ENCODE measurements around the gene GOT2. TPM values are rescaled to one million over a fixed set of nuclear protein-coding genes. Genes with fewer than 3 reads are reported as not detected.
"Not testable (repeated sequence)": the region's sequence is repeated elsewhere in the genome, so short reads cannot be mapped to it uniquely, and the experiment has no call there.

The GOT2 gene
- total RNA-seq: 100 to 1,000 TPM in 2 of 8 experiments, 10 to 100 TPM in 6; 63.0 to 116 (median 76.8) TPM

DNA sequence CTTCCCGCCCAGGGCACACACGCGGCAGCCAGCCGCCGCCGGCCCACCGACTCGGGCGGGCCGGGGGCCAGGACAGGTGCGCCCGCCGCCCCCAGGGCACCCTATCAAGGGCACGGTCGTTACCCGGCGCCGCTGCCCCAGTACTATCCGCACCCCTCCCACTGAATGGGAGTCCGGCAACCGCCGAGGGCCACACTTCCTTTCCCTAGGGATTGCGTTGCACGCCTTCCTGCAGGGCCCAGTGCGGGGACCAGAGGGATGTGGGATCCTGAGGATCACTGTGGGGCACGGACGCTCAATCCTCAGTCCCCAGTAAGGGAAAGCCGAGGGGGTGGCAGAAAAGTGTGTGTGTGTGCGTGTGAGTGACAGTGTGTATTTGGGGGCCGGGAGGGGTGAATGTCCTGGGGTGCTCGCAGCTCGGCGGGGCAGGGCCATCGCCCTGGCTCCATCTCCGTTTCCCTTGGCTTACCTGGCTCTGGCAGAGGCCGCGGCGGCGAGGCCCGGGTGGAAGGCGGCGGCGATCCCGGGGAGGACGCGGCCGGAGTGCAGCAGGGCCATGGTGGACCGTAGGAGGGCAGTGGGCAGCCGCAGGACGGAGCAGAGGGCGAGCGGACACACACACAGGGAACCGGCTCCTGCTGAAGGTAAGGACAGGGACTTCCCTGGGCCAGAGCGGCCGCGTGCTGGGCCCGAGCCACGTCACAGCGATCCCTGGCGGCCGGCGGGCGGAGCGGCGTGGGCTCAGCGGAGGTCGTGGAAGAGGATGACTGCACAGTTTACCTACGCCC, at the start of gene GOT2:
Gene GOT2 (minus strand): TSS at position 646 of the 788 bp plus-strand sequence. CDS start 88 bp downstream, at position 558.
- WGBS, 10 experiments: 0% methylated on average over 1 of the region's 68 CpGs; no CpG with 5 or more reads in 8 of the 10 experiments
- Histone ChIP-seq H3K27ac (peak within 1 kb of the TSS; percentile 70 to 73), H3K4me3 (peak within 1 kb of the TSS; percentile 68 to 90 (median 81)), H3K4me1 (replicated peaks in 1 of 2) (peaks cover 8 to 9% of the 10 kb centered on the region in 2 donors)
- in situ Hi-C loops (cut with MboI; ENCODE audit: low pct_unique_long_range_greater_than_20kb in 2 of 9, low sequenced_read_pairs in 9 of 9, unreplicated experiment in 9 of 9): no loop called here
- ATAC-seq (replicated peaks in 6 of 8): peak; percentile 94 to 97 (median 96)

- ATAC-seq (replicated peaks in 6 of 8); H3K4me3 ChIP-seq; H3K27ac ChIP-seq; H3K4me1 ChIP-seq (replicated peaks in 1 of 2); in situ Hi-C loops (cut with MboI; ENCODE audit: low pct_unique_long_range_greater_than_20kb in 2 of 9, low sequenced_read_pairs in 9 of 9, unreplicated experiment in 9 of 9): not testable (repeated sequence)
- 40 to 100% (median 90%) methylated on average over 1 of the region's 1 CpG; no CpG with 5 or more reads in 6 of the 10 experiments for WGBS, 10 experiments
Measured at GRCh38 chr16:58779291-58779690, 45.2 kb upstream of the GOT2 start.

DNA sequence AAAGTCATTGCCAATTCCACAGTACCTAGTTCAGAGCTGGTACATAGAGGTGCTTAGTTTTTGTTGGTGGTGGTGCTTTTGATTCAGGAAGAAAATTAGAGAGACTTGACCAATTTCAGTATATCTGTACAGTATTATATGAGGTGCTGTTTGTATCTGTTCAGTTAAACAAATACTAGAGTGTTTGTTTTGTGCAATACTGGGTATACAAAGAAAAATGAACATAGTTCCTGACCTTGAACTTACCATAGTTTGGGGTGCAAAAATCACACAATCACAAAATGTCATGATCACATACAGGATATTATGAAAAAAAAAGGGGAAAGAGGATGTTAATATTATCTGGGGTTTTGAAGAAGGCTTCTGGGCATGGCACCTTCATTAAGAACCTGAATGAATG, 39.8 kb upstream of the GOT2 start:
- Histone ChIP-seq H3K4me1 (replicated peaks in 1 of 2) (no peaks in the 10 kb centered on the region), H3K27ac (no peak overlapping the region), H3K4me3 (no peak overlapping the region)
- no peak for ATAC-seq (replicated peaks in 6 of 8)
- in situ Hi-C loops (cut with MboI; ENCODE audit: low pct_unique_long_range_greater_than_20kb in 2 of 9, low sequenced_read_pairs in 9 of 9, unreplicated experiment in 9 of 9): no loop called here

DNA sequence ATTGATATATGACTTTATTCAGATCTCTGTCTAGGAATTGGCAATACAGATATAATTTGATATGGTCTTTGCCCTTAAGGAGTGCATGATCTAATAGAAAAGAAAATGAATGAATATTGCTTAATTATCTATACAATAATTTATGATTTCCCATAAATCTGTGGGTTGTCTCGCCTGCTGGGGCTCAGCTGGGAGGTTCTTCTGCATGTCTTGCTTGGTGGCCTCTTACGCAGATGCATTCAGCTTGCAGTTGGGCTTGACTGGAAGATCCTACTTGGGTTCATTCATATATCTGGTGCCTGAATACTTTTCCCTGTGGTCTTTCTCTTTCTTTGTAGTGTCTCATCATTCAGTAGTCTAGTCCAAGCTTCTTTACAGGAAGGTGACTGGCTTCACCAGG, 34.0 kb upstream of the GOT2 start:
- Histone ChIP-seq H3K4me1 (replicated peaks in 1 of 2) (no peaks in the 10 kb centered on the region), H3K4me3 (no peak overlapping the region), H3K27ac (no peak overlapping the region)
- in situ Hi-C loops (cut with MboI; ENCODE audit: low pct_unique_long_range_greater_than_20kb in 2 of 9, low sequenced_read_pairs in 9 of 9, unreplicated experiment in 9 of 9): no loop called here
- WGBS, 10 experiments: 40 to 100% (median 63%) methylated on average over 1 to 2 of the region's 2 CpGs; no CpG with 5 or more reads in 2 of the 10 experiments
- no peak for ATAC-seq (replicated peaks in 6 of 8)

- ATAC-seq (replicated peaks in 6 of 8): no peak
- Histone ChIP-seq H3K4me3 (no peak overlapping the region), H3K27ac (no peak overlapping the region), H3K4me1 (replicated peaks in 1 of 2) (no peaks in the 10 kb centered on the region)
- in situ Hi-C loops (cut with MboI; ENCODE audit: low pct_unique_long_range_greater_than_20kb in 2 of 9, low sequenced_read_pairs in 9 of 9, unreplicated experiment in 9 of 9): no loop called here
- WGBS, 10 experiments: 0 to 100% (median 75%) methylated on average over 1 to 2 of the region's 2 CpGs; no CpG with 5 or more reads in 1 of the 10 experiments
Measured at GRCh38 chr16:58767581-58767980, 33.5 kb upstream of the GOT2 start.

DNA sequence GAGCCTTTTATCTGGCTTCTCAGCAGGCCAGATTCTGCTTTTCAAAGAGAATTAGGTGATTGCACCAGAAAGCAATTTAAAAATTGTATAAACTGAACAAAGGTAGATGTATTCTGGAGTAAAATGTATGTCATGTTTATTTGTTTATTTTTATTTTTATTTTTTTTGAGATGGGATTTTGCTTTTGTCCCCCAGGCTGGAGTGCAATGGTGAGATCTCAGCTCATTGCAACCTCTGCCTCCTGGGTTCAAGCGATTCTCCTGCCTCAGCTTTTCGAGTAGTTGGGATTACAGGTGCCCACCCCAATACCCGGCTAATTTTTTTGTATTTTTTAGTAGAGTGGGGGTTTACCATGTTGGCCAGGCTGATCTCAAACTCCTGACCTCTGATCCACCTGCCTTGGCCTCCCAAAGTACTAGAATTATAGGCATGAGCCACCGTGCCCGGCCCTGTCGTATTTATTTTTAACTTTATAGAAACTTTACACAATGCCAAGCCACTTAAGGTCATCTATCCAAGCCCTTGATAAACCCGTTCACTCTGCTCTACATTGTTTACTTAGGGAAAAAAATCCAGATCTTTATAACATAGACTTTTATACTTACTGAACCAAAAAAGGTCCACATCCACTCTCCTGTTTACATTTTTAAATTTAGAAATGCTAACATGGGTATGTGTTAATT, 22.7 kb upstream of the GOT2 start:
- Histone ChIP-seq H3K4me3 (no peak overlapping the region), H3K4me1 (replicated peaks in 1 of 2) (no peaks in the 10 kb centered on the region), H3K27ac (no peak overlapping the region)
- WGBS, 10 experiments: 18 to 74% (median 62%) methylated on average over 3 to 7 of the region's 7 CpGs; no CpG with 5 or more reads in 1 of the 10 experiments
- no peak for ATAC-seq (replicated peaks in 6 of 8)
- in situ Hi-C loops (cut with MboI; ENCODE audit: low pct_unique_long_range_greater_than_20kb in 2 of 9, low sequenced_read_pairs in 9 of 9, unreplicated experiment in 9 of 9): no loop called here

GRCh38 chr16:58755989-58756649, 22.0 kb upstream of the GOT2 start:
- WGBS, 10 experiments: 14 to 87% (median 62%) methylated on average over 2 to 7 of the region's 17 CpGs; no CpG with 5 or more reads in 2 of the 10 experiments
- in situ Hi-C loops (cut with MboI; ENCODE audit: low pct_unique_long_range_greater_than_20kb in 2 of 9, low sequenced_read_pairs in 9 of 9, unreplicated experiment in 9 of 9): no loop called here
- no peak overlapping the region for H3K4me3 ChIP-seq

DNA sequence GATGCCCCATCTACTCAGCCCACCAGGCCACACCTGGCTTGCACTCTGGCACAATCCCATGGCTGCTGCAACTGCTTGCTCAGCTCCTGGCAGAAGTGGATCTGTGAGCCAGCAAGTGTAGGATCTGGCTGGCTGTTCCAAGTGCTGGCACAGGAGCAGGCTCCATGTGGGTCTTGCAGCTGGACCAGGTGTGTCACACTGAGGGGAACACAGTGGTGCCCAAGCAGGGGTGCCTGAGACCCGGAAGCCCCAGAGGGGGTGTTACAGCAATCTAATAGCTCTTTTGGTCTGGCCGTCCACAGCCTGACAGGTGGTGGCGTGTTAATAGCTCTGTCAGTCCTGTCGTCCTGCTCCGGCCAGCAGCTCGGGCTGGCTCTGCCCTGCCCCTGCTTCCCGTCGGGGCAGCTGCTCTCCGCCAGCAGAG, 19.6 kb upstream of the GOT2 start:
- H3K27ac ChIP-seq: no peak overlapping the region
- H3K4me3 ChIP-seq: no peak overlapping the region
- in situ Hi-C loops (cut with MboI; ENCODE audit: low pct_unique_long_range_greater_than_20kb in 2 of 9, low sequenced_read_pairs in 9 of 9, unreplicated experiment in 9 of 9): no loop called here
- no peak for ATAC-seq (replicated peaks in 6 of 8)
- H3K4me1 ChIP-seq (replicated peaks in 1 of 2): no peaks in the 10 kb centered on the region
- WGBS, 10 experiments: 35 to 90% (median 55%) methylated on average over 2 to 6 of the region's 9 CpGs; no CpG with 5 or more reads in 5 of the 10 experiments

More at GRCh38 chr16:58755989-58756649, 22.0 kb upstream of the GOT2 start:
- Histone ChIP-seq H3K4me1 (replicated peaks in 1 of 2) (no peaks in the 10 kb centered on the region), H3K27ac (no peak overlapping the region)
- peak; percentile 89 to 99 (median 98) for ATAC-seq (replicated peaks in 6 of 8)

- 40 to 100% (median 85%) methylated on average over 1 to 6 of the region's 7 CpGs; no CpG with 5 or more reads in 1 of the 10 experiments for WGBS, 10 experiments
- H3K27ac ChIP-seq: no peak overlapping the region
- in situ Hi-C loops (cut with MboI; ENCODE audit: low pct_unique_long_range_greater_than_20kb in 2 of 9, low sequenced_read_pairs in 9 of 9, unreplicated experiment in 9 of 9): no loop called here
- H3K4me3 ChIP-seq: no peak overlapping the region
- ATAC-seq (replicated peaks in 6 of 8): no peak
- no peaks in the 10 kb centered on the region for H3K4me1 ChIP-seq (replicated peaks in 1 of 2)
Measured at GRCh38 chr16:58744497-58744896, 10.4 kb upstream of the GOT2 start.

- no peak for ATAC-seq (replicated peaks in 6 of 8)
- H3K4me3 ChIP-seq: no peak overlapping the region
- no peak overlapping the region for H3K27ac ChIP-seq
- no peaks in the 10 kb centered on the region for H3K4me1 ChIP-seq (replicated peaks in 1 of 2)
- in situ Hi-C loops (cut with MboI; ENCODE audit: low pct_unique_long_range_greater_than_20kb in 2 of 9, low sequenced_read_pairs in 9 of 9, unreplicated experiment in 9 of 9): no loop called here
Measured at GRCh38 chr16:58741976-58742375, 7.9 kb upstream of the GOT2 start.

- no peak overlapping the region for H3K4me3 ChIP-seq
- in situ Hi-C loops (cut with MboI; ENCODE audit: low pct_unique_long_range_greater_than_20kb in 2 of 9, low sequenced_read_pairs in 9 of 9, unreplicated experiment in 9 of 9): no loop called here
- no peak overlapping the region for H3K27ac ChIP-seq
- ATAC-seq (replicated peaks in 6 of 8): no peak
- no peaks in the 10 kb centered on the region for H3K4me1 ChIP-seq (replicated peaks in 1 of 2)
- WGBS, 10 experiments: 25 to 100% (median 85%) methylated on average over 1 to 3 of the region's 3 CpGs; no CpG with 5 or more reads in 3 of the 10 experiments
Measured at GRCh38 chr16:58741166-58741565, 7.0 kb upstream of the GOT2 start.

DNA sequence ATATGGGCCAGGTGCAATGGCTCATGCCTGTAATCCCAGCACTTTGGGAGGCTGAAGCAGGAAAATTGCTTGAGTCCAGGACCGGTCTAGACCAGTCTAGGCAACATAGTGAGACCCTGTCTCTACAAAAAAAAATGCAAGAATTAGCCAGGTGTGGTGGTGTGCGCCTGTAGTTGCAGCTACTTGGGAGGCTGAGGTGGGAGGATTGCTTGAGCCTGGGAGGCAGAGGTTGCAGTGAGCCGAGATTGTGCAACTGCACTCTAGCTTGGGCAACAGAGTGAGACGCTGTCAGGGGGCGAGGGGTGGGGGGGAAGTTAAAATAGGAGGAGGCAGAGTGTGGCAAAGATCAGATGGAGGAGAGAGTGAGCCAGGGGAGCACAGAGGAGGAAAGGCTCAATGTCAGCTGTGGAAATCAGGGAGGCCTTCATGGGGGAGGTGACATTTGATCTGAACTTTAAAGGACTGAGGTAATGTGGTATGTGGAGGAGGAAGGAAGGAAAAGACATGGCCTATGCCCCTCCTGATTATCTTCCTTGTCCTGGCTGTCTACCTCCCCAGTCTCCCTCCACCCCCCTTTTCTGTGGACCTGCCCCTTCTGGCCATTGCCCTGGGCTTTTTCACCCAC, 4.7 kb upstream of the GOT2 start:
- in situ Hi-C loops (cut with MboI; ENCODE audit: low pct_unique_long_range_greater_than_20kb in 2 of 9, low sequenced_read_pairs in 9 of 9, unreplicated experiment in 9 of 9): no loop called here

GRCh38 chr16:58736341-58736740, 2.2 kb upstream of the GOT2 start:
- H3K4me1 ChIP-seq (replicated peaks in 1 of 2); H3K27ac ChIP-seq; H3K4me3 ChIP-seq; in situ Hi-C loops (cut with MboI; ENCODE audit: low pct_unique_long_range_greater_than_20kb in 2 of 9, low sequenced_read_pairs in 9 of 9, unreplicated experiment in 9 of 9); ATAC-seq (replicated peaks in 6 of 8): not testable (repeated sequence)
- WGBS, 10 experiments: 52 to 100% (median 72%) methylated on average over 1 to 3 of the region's 3 CpGs; no CpG with 5 or more reads in 2 of the 10 experiments

More for the DNA sequence above, 4.7 kb upstream of the GOT2 start:
- Histone ChIP-seq H3K4me3 (no peak overlapping the region), H3K4me1 (replicated peaks in 1 of 2) (no peaks in the 10 kb centered on the region), H3K27ac (no peak overlapping the region)
- ATAC-seq (replicated peaks in 6 of 8): no peak
- WGBS, 10 experiments: 88% methylated on average over 1 of the region's 5 CpGs; no CpG with 5 or more reads in 9 of the 10 experiments

Data from motor neuron (in vitro differentiated cells).